CD4-positive, alpha-beta memory T cell (primary cell): ENCODE results near the gene ADGRL3. TPM values are rescaled to one million over a fixed set of nuclear protein-coding genes. Genes with fewer than 3 reads are reported as not detected.

ENCODE experiments used
- CTCF ChIA-PET: fragments of 350-600 bp; sonication (Branson Sonifier 250); formaldehyde crosslinking; loops from one replicate; lab custom pipeline; 2021; ENCODE audit warnings: inconsistent platforms; ENCODE audit not compliant: partially characterized antibody; lab: Charles Lee
- POLR2A ChIA-PET: fragments of 350-600 bp; sonication (Branson Sonifier 250); formaldehyde crosslinking; loops from one replicate; lab custom pipeline; 2021; ENCODE audit not compliant: partially characterized antibody; lab: Charles Lee
- DNase-seq, 5 donors: peaks; one replicate each; pipeline versions ENCODE4 v3.0.0 to v3.0.0-alpha.2; 2020 to 2022; ENCODE audit warnings: mixed read lengths in 1 of 5
- H3K27ac ChIP-seq: one replicate; pipeline ENCODE4 v1.7.0; 2013; ENCODE audit warnings: low read depth, low read length
- H3K27me3 ChIP-seq: 2 replicates; pipeline ENCODE4 v1.7.0; 2013; ENCODE audit warnings: mild to moderate bottlenecking, low read length, moderate library complexity; ENCODE audit not compliant: insufficient read depth
- H3K36me3 ChIP-seq: 2 replicates; pipeline ENCODE4 v1.7.0; 2013; ENCODE audit warnings: mild to moderate bottlenecking, low read length, moderate library complexity; ENCODE audit not compliant: insufficient read depth
- H3K4me1 ChIP-seq: 2 replicates; pipeline ENCODE4 v1.7.0; 2013; ENCODE audit warnings: mild to moderate bottlenecking, low read length, moderate library complexity; ENCODE audit not compliant: insufficient read depth
- H3K4me3 ChIP-seq, 2 donors: one replicate each; pipeline ENCODE4 v1.7.0; 2013; ENCODE audit warnings: low read length in 2 of 2, mild to moderate bottlenecking in 1 of 2
- H3K9me3 ChIP-seq, 2 donors: one replicate each; pipeline ENCODE4 v1.7.0; 2013; ENCODE audit warnings: low read length in 2 of 2, control low read depth in 1 of 2; ENCODE audit not compliant: control insufficient read depth in 1 of 2
- H3K27ac Mint-ChIP-seq, 7 donors: one replicate each; pipeline ENCODE4 v1.8.0; 2020 to 2021; ENCODE audit warnings: mixed read lengths in 7 of 7, mild to moderate bottlenecking in 6 of 7, inconsistent platforms in 3 of 7, moderate library complexity in 3 of 7
- H3K27me3 Mint-ChIP-seq, 2 donors: one replicate each; pipeline ENCODE4 v1.8.0; 2020 to 2021; ENCODE audit warnings: mixed read lengths in 2 of 2
- H3K36me3 Mint-ChIP-seq, 2 donors: one replicate each; pipeline ENCODE4 v1.8.0; 2020 to 2021; ENCODE audit warnings: mixed read lengths in 2 of 2, inconsistent platforms in 1 of 2, mild to moderate bottlenecking in 1 of 2
- H3K4me1 Mint-ChIP-seq, 4 donors: one replicate each; pipeline ENCODE4 v1.8.0; 2020 to 2021; ENCODE audit warnings: mixed read lengths in 4 of 4, mild to moderate bottlenecking in 1 of 4
- H3K4me3 Mint-ChIP-seq, 8 donors: one replicate each; pipeline ENCODE4 v1.8.0; 2020 to 2021; ENCODE audit warnings: mixed read lengths in 8 of 8, mild to moderate bottlenecking in 7 of 8, moderate library complexity in 6 of 8, inconsistent platforms in 3 of 8
- H3K9me3 Mint-ChIP-seq, 8 donors: one replicate each; pipeline ENCODE4 v1.8.0; 2020 to 2021; ENCODE audit warnings: mixed read lengths in 8 of 8, mild to moderate bottlenecking in 5 of 8, inconsistent platforms in 3 of 8, moderate library complexity in 1 of 8
- intact Hi-C: fragments of 100-400 bp; cut with micrococcal nuclease; formaldehyde crosslinking; loops from one replicate; pipeline ENCODE4 v1.15.1; 2023
- polyA plus RNA-seq, 2 donors: library from polyadenylated mRNA; unstranded; fragments of 300-500 nt; fragmentation: Illumina TruSeq; gene quantifications; one replicate each; pipeline ENCODE4 v1.2.3, GENCODE V29; 2021
- total RNA-seq, 2 experiments: library from RNA; stranded (reverse); gene quantifications; one replicate each; pipeline ENCODE4 v1.2.3, GENCODE V29; 2021

The ADGRL3 gene
- total and polyA plus RNA-seq, 4 experiments from 2014 or later, result not detected

DNA sequence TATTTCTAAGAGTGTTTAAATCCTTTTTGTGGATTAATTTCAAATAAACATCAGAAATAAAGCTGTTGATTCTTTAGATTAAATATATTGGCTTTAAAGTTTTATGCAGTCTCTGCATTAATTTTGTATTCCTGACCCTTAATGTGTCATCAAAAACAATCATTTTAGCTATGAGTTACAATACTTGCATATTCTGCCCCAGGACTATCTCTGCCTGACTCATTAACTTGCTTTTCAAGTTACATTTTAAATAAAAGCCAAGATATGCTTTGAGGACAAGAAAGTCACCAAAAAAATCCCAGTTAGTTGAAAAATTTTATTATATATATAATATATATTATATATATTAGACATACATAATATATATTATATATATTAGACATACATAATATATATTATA is 208.7 kb downstream of the ADGRL3 start:
- H3K4me3 Mint-ChIP-seq, result no peak overlapping the region
- DNase-seq, result no peak
- H3K9me3 Mint-ChIP-seq, result peaks cover 0 to 10% (median 6%) of the 10 kb centered on the region in 8 donors
- Histone ChIP-seq H3K4me3 (no peak overlapping the region), H3K9me3 (no peaks in the 10 kb centered on the region), H3K36me3 (no peaks in the 10 kb centered on the region), H3K4me1 (no peaks in the 10 kb centered on the region), H3K27ac (no peak overlapping the region), H3K27me3 (no peaks in the 10 kb centered on the region)
- H3K27ac Mint-ChIP-seq, result no peak overlapping the region
- no peaks in the 10 kb centered on the region for H3K36me3 Mint-ChIP-seq
- H3K27me3 Mint-ChIP-seq, result no peaks in the 10 kb centered on the region
- H3K4me1 Mint-ChIP-seq, result no peaks in the 10 kb centered on the region
- intact Hi-C loops, result no loop called here
- POLR2A ChIA-PET, result no interaction called here
- CTCF ChIA-PET, result no interaction called here

DNA sequence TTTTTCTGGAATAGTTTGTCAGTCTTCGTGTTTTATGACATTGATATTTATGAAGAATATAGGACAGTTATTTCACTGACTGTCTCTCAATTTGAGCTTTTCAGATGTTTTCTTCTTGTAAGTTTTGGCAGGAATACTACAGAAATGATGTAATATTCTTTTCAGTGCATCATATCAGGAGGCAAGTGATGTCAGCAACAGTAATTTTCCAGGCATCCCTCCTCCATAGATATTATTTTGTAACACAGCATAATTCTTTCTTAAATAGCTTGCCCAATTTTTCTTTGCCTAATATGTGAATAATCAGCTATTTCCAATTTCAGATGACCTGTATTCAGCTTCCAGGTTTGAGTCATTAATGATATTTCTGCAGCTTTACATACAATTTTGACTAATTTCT is 211.1 kb downstream of the ADGRL3 start:
- H3K27me3 ChIP-seq, result no peaks in the 10 kb centered on the region
- ChIA-PET POLR2A (no interaction called here), CTCF (no interaction called here)
- H3K9me3 Mint-ChIP-seq, result peaks cover 0 to 10% (median 5%) of the 10 kb centered on the region in 8 donors
- no peaks in the 10 kb centered on the region for H3K4me1 Mint-ChIP-seq
- no peaks in the 10 kb centered on the region for H3K27me3 Mint-ChIP-seq
- intact Hi-C loops, result no loop called here
- no peak overlapping the region for H3K27ac ChIP-seq
- no peak overlapping the region for H3K4me3 ChIP-seq
- no peak overlapping the region for H3K4me3 Mint-ChIP-seq
- no peaks in the 10 kb centered on the region for H3K36me3 Mint-ChIP-seq
- H3K9me3 ChIP-seq, result no peaks in the 10 kb centered on the region
- no peaks in the 10 kb centered on the region for H3K4me1 ChIP-seq
- H3K36me3 ChIP-seq, result no peaks in the 10 kb centered on the region
- H3K27ac Mint-ChIP-seq, result no peak overlapping the region
- no peak for DNase-seq

DNA sequence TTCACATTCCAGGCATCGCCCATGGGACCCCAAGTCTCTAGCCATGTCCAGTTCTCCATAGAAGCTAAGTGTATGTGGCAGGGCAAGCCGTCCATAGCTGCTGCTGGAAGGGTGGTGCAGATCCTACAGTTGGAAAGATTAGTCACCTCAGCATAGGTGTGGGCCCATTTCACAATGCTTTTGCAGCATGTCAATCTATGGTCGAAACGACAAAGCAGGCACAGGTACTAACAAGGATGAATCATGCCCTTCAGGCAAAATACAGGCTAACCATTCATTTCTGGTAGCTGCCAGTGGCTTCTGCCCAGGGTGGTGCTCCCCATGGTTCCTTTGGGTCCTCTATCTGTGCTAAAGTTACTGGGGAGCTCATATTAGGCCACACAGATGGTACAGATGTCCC is 225.2 kb downstream of the ADGRL3 start:
- intact Hi-C loops, result no loop called here
- Histone ChIP-seq H3K27ac (no peak overlapping the region), H3K36me3 (no peaks in the 10 kb centered on the region), H3K9me3 (no peaks in the 10 kb centered on the region), H3K27me3 (no peaks in the 10 kb centered on the region), H3K4me1 (no peaks in the 10 kb centered on the region), H3K4me3 (no peak overlapping the region)
- CTCF ChIA-PET, result no interaction called here
- no peak overlapping the region for H3K4me3 Mint-ChIP-seq
- H3K36me3 Mint-ChIP-seq, result no peaks in the 10 kb centered on the region
- POLR2A ChIA-PET, result no interaction called here
- no peak overlapping the region for H3K27ac Mint-ChIP-seq
- no peaks in the 10 kb centered on the region for H3K27me3 Mint-ChIP-seq
- H3K9me3 Mint-ChIP-seq, result peaks cover 0 to 22% (median 10%) of the 10 kb centered on the region in 8 donors
- H3K4me1 Mint-ChIP-seq, result no peaks in the 10 kb centered on the region
- DNase-seq, result no peak

DNA sequence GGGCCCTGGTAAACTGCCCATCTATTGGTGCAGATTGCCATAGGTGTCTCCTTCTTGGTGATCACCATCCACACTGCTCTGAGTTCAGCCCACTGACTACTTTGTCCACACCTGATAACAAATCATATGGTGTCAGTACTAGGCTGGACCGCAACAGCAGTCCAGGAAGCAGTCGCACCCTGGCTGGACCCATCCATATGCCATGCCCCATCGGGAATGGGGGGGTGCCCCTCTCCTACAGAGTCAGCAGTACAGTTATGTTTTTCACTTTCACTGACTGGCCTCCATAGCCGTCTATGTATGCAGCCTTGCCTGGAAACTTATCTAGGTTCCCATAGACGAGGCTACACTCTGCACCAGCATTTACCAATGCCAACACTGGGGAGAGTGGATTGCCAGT is 226.1 kb downstream of the ADGRL3 start:
- Histone ChIP-seq H3K9me3 (no peaks in the 10 kb centered on the region), H3K27me3 (no peaks in the 10 kb centered on the region), H3K27ac (no peak overlapping the region), H3K4me3 (no peak overlapping the region), H3K36me3 (no peaks in the 10 kb centered on the region), H3K4me1 (no peaks in the 10 kb centered on the region)
- H3K4me1 Mint-ChIP-seq, result no peaks in the 10 kb centered on the region
- ChIA-PET POLR2A (no interaction called here), CTCF (no interaction called here)
- peaks cover 0 to 22% (median 10%) of the 10 kb centered on the region in 8 donors for H3K9me3 Mint-ChIP-seq
- H3K4me3 Mint-ChIP-seq, result no peak overlapping the region
- H3K27ac Mint-ChIP-seq, result no peak overlapping the region
- no peak for DNase-seq
- intact Hi-C loops, result no loop called here
- no peaks in the 10 kb centered on the region for H3K27me3 Mint-ChIP-seq
- H3K36me3 Mint-ChIP-seq, result no peaks in the 10 kb centered on the region

DNA sequence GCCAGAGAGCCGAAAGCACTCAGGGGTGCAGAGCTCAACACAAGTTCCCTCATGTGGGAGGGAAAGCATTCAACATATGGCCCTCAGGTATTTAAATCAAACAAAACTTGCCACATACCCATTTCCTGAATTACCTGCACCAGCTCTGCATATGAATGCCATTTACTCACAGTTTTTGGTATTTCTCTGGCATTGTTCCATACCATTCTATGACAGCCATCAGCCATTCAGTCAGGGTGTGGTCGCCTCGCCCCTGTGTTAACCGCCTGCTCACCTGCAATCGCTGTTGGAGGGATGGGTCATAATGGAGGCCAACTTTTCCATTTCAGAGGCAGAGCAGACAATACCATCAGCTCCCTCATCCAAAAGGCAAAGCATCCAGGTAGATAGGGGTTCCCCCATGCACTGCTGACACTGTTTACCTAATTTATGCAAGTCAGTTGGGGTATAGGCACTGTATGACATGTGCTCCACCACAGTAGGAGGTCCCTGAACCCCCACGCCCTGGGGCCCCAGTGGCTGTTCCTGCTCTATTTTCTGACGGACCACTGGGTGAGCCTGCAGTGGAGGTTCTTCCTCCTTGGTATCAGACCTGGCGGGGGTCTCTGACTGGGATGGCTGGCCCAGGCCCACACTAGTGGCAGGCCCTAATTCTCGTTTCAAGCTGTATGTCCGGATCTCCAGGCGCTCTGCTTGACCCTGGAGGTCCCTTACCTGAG is 227.1 kb downstream of the ADGRL3 start:
- Histone ChIP-seq H3K27me3 (no peaks in the 10 kb centered on the region), H3K9me3 (no peaks in the 10 kb centered on the region), H3K36me3 (no peaks in the 10 kb centered on the region), H3K27ac (no peak overlapping the region), H3K4me1 (no peaks in the 10 kb centered on the region), H3K4me3 (no peak overlapping the region)
- CTCF ChIA-PET, result no interaction called here
- DNase-seq, result no peak
- H3K27ac Mint-ChIP-seq, result no peak overlapping the region
- POLR2A ChIA-PET, result no interaction called here
- no peaks in the 10 kb centered on the region for H3K4me1 Mint-ChIP-seq
- H3K9me3 Mint-ChIP-seq, result peaks cover 0 to 25% (median 10%) of the 10 kb centered on the region in 8 donors
- intact Hi-C loops, result no loop called here
- no peak overlapping the region for H3K4me3 Mint-ChIP-seq
- no peaks in the 10 kb centered on the region for H3K27me3 Mint-ChIP-seq
- no peaks in the 10 kb centered on the region for H3K36me3 Mint-ChIP-seq

DNA sequence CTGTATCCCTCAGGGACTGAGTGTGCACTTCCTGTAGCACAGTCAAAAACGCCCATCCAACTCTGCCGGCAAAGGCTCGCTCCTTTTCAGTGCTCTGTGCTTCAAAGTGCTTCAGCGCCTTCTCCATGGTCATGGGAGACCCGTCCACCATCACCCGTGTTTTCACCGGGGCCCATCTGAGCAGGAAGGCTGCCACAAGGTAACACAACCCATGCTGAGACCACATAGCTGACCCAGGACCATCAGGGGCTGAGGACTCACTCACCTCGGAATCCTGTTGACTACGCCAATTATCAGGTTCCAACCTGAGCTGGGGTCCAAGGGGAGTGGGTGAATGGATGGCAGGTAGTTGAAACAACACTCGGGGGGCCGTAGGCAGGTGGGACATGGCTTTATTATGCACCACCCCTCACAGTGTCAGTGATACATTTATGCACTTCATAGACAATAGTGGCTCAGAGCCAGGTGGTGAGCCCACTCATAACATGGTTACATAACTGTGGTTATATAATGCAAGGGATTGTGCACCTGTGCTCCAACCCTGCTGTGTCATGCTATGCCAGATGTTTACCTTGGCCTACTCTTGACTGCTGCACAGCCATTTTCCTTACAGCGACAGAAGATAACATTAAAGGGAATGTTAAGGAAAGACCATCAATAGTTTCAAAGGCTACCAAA is 227.8 kb downstream of the ADGRL3 start:
- no peak for DNase-seq
- Histone ChIP-seq H3K4me1 (no peaks in the 10 kb centered on the region), H3K4me3 (no peak overlapping the region), H3K9me3 (no peaks in the 10 kb centered on the region), H3K27ac (no peak overlapping the region), H3K36me3 (no peaks in the 10 kb centered on the region), H3K27me3 (no peaks in the 10 kb centered on the region)
- peaks cover 0 to 25% (median 10%) of the 10 kb centered on the region in 8 donors for H3K9me3 Mint-ChIP-seq
- no peaks in the 10 kb centered on the region for H3K4me1 Mint-ChIP-seq
- H3K27ac Mint-ChIP-seq, result no peak overlapping the region
- POLR2A ChIA-PET, result no interaction called here
- intact Hi-C loops, result no loop called here
- H3K36me3 Mint-ChIP-seq, result no peaks in the 10 kb centered on the region
- H3K4me3 Mint-ChIP-seq, result no peak overlapping the region
- CTCF ChIA-PET, result no interaction called here
- H3K27me3 Mint-ChIP-seq, result no peaks in the 10 kb centered on the region

DNA sequence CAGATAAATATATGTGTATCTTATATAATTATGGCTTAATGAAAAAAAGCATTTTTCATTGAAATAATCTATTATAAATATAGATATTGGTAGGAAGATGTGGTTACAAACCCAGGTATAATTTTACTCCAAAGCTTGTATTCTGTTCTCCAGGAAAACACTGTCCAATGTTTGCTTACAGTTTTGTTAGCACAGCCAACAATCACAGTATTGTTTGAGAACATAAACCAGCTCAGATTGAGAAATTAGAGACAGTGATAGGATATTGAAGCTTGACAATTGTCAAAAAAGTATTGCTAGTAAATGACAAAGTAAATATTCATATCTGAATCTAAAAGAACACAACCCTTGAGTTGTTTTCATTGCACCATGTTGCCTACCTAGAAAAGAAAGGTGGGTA is 228.8 kb downstream of the ADGRL3 start:
- Mint-ChIP-seq H3K9me3 (peaks cover 0 to 25% (median 10%) of the 10 kb centered on the region in 8 donors), H3K36me3 (no peaks in the 10 kb centered on the region), H3K4me1 (no peaks in the 10 kb centered on the region), H3K27ac (no peak overlapping the region), H3K4me3 (no peak overlapping the region), H3K27me3 (no peaks in the 10 kb centered on the region)
- H3K27me3 ChIP-seq, result no peaks in the 10 kb centered on the region
- POLR2A ChIA-PET, result no interaction called here
- no peaks in the 10 kb centered on the region for H3K4me1 ChIP-seq
- no peaks in the 10 kb centered on the region for H3K36me3 ChIP-seq
- H3K27ac ChIP-seq, result no peak overlapping the region
- DNase-seq, result no peak
- intact Hi-C loops, result no loop called here
- CTCF ChIA-PET, result no interaction called here
- H3K4me3 ChIP-seq, result no peak overlapping the region
- no peaks in the 10 kb centered on the region for H3K9me3 ChIP-seq
